ENCODE results near the gene ERICH6.
A peak's percentile ranks its signal among the peaks of the same experiment; 100 is the strongest.

Gene ERICH6

DNA sequence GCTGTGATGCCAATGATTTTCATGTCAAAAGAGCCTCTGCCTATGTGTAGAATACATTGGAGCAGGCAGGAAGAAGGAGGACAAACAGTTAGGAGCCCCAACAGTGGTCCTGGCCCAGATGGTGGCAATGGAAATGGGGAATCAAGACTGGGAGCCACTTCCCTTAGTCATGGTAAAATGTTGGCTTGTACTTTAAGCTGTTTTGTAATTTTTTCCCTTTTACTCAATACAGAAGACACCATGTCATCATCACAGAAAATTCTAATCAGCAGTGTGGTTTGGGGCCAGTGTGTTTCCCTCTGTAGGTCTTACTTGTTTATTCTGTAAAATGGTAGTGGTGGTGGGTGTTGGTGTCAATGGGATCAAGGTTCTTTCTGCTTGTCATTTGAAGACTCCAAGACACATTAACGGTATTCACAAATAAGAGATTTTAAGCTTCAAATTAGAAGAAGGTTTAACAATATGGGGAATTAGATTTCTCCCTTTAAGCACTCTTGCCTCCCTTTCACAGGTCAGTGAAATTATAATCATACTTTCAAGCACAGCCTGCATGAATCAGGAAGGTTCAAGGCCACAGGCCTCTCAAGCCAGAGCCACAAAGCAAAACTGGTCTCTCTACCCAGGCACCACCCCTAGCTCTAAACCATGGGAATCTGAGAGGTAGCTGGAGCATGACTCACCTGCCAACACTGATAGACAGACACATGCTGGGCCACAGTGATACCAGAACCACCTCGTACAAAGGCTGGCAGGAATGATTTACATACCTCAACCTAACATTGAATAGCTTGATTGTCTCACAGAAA is 34.4 kb upstream of the ERICH6 start:
- FAIRE-seq (no peak), DNase-seq (ENCODE audit: insufficient read length, low spot score) (no peak)

DNA sequence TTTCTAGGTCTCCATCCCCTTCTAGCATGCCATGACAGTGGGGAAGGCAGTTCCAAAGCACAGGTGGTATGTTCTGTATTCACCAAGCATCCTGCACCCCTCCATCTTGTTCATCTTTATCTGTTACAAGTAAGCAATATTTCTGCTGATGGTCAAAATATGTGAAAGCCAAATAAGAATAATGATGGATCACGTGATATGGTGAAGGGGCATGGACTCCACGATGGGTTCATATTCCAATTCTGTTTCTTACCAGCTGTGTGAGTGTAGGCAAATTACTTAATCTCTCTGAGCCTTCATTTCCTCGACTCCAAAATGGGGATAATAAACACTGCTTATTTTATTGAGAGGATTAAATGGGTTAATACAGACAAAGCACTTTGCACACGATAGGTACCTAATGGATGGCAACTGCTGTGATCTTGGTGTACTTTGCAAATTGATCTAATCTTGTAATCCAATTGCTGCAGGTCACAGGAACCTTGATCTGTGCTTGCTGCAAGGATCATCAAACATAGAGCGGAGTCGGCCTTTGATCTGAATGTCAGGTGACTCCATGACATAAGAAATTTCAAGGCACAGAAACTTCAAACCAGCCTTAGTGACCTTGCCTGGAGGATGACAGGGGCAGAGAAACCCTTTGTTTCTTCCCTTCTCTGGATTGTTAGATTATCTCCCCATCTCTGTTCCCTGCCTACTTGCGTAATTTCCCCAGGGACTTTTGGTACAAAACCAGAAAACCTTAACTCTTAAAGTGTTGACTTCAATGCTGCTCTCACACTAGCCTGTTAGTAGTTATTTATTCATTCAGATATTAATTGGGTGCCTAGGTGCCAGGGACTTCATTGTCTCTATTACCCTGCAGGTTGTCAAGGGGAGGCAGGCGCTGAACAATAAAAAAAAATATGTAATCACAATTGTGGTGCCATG is 33.4 kb upstream of the ERICH6 start:
- FAIRE-seq: no peak
- DNase-seq (ENCODE audit: insufficient read length, low spot score): no peak

DNA sequence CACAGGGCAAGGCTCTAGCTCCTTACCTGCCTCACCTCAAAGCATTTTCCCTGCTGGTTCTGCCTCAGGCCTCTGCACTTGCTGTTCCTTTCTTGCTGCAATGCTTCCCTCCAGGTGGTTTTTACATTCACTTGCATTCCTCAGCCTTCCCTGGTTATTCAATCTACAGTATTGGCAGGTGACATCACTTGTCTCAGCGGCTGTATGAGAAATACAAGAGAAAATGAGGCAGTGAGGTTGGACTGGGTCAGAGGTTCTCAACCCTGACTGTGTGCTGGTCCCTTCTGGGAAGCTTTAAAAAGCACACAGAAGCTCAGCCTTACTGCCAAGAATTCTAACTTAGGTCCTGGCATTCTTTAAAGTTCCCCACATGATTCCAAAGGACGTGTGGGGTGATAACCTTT is 32.6 kb upstream of the ERICH6 start:
- DNase-seq (ENCODE audit: insufficient read length, low spot score) (no peak), FAIRE-seq (no peak)

DNA sequence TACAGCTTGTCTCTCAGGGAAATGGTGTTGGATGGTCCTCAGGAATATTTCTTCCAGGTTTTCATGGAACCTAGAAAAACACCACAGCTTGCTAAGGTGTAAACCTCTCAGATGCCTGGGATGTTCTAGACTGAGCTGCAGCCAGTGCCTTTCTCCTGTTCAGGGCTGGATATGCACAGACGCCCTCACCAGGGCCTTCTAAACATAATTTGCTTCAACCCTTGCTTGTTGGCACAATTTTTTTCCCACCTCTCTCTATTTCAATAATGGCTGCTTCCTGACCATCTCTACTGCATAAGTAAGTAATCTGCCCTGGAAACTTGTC is 31.0 kb upstream of the ERICH6 start:
- FAIRE-seq (no peak), DNase-seq (ENCODE audit: insufficient read length, low spot score) (no peak)

DNA sequence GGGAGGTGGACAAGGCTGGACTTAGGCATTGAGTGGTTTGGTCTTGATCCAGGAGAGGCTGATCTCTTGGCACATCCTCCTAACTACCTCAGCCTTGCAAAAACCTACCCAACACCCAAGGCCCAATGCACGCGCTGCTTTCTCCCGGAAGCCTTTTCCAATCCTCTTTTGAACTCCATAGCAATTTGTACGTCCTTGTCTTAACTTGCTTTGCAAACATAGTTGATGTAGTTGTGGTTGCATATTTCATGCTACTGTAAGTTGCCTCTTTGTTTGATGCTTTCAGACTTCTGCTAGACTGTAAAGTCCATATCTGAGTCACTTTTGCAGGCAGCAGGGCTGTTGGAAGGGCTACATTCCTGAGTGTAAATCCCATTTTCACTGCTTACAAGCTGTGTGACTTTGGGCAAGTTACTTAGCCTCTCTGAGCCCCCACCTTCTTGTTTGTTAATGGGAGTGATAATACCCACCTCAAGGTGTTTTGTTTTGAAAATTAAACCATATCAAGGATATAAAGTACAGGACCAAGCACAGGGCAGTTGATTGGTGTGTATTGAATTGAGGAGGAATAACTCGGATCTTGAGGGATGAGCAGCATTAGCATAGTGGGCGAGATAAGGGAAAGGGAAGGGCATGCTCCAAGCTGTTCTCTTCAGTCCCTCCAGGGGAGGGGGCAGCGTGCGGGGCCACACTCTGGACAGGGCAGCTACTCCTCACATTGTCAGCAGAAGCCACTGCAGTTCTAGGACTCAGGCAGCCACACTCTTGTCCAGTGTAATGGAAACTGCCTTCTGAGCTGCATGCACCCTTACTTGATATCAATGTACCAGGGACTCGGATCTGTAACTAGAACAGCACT is 30.4 kb upstream of the ERICH6 start:
- no peak for FAIRE-seq

DNA sequence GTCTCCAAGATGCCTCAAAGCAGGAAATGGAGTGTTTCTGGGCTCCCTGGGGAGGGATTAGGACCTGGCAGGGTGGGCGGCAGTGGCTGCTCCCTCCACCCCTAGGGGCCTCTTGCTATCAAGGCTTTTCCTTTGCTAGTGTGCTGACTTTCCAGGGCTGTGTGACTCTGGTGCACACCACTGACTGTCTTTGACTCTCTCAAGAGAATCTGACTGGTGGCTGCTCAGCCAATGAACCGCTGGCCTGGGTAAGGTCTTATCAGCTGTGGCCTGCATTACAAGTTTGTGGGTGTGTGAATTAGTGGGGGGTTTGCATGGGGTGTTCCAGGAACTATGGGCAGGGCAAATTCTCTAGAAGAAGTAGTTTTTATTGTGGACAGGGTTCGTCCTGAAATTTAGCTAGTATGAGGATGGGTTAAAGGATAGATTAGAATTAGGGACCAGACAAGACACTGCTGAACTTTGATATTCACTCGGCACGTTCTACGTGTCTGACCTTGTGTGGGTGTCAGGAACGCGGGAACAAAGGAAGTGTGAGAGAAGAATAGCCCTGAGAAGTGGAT is 29.7 kb upstream of the ERICH6 start:
- DNase-seq (ENCODE audit: insufficient read length, low spot score) (no peak), FAIRE-seq (no peak)

More for the DNA sequence above, 30.4 kb upstream of the ERICH6 start:
- no peak for DNase-seq (ENCODE audit: insufficient read length, low spot score)

DNA sequence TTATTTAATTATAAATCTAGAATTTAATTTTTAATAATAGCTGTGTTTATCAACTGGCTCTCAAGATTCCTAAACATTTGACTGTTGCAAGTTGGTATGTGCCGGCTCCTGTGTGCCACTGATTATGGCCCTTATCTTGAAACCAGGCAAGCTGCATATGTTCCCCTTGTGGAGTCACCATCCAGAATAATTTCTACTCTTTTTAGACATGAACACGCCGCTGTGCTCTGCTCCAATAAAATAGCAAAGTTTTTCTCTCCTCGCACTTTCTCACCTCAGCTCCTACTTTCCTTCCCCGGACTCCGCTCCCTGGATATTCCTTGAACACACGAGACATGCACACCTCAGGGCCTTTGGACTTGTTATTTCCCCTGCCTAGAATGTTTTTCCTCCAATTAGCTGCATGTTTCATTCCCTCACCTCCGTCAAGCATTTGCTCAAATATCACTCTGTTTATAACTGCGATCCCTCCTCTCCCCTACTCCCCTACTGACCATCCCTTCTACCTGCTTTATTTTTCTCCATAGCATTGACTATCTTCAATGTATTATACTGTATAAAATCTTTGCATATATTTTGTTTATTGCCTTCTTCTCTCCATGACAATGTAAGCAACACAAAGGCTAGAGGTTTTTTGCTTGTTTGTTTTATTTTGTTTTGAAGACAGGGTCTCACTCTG is 26.1 kb upstream of the ERICH6 start:
- no peak for FAIRE-seq

DNA sequence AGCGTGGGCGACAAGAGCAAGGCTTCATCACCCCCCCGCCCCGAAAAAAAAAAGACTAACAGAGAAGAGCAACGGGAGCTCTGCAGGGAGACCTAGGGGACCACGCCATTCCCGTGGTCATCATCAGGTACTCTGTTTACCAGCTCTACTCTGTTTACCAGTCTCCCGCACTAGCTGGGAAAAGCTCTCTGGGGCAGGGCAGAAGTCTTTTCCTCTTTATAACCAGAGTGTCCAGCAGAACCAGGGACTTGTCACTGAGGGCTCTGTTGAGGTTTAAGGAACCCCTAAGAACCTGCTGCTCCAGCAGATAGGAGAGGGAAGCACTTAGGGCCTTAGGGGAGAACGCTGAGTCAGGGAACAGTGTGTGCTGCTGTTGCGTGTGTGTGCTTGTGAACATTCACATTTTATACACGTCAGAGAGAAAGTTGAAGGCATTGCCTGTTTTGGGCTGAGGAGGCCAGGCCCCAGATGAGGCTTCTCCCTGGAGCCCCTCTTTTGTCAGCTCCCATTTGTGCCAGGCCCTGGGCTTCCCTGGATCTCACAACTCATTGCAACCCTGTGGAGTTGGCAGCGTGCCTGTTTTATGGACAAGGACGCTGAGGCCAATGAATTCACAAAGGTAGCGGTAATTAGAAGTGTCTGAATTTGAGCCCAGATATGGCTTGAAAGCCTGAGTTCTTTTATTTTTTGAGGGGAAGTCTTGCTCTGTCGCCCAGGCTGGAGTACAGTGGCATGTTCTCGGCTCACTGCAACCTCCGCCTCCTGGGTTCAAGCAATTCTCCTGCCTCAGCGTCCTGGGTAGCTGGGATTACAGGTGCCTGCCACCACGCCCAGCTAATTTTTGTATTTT is 24.2 kb upstream of the ERICH6 start:
- DNase-seq (ENCODE audit: insufficient read length, low spot score) (no peak), FAIRE-seq (no peak)

More for the DNA sequence above, 26.1 kb upstream of the ERICH6 start:
- no peak for DNase-seq (ENCODE audit: insufficient read length, low spot score)

DNA sequence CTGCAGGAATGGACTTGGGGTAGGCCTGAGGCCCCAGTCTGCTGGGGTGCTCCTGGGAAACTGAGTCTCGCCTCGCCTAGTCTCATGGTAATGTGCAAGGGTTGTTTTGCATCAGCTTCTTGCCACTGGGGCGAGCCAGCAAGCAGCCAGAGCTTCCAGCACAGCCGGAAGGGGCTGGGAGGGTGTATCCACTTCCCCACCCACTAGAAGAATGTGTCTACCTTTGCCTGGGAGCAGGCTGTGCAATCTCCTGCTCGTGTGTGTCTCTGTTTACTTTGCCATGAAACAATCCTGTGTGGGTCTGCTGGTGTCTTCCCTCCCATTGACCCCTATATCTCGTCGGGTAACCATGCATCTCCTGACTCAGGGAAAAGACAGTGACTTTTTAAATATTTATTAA is 21.8 kb upstream of the ERICH6 start:
- FAIRE-seq (no peak), DNase-seq (ENCODE audit: insufficient read length, low spot score) (no peak)

DNA sequence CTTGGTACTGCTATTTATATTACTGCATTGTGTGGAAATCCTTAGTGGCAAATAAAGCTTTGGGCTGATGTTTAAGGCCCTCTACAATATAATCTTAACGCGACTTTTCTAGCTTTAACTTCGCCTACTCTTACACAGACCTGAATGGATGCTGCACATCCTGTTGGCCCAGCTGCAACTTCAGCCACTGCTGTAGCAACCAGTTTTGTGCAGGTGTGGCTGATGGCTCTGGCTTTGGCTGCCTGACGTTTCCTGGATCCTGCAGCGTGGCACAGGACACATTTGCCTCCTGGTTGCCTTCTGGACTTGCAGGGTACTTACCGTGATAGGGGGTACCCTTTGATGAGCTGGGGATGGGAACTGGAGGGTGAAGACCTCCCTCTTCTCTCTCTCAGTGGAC is 20.2 kb upstream of the ERICH6 start:
- DNase-seq (ENCODE audit: insufficient read length, low spot score): no peak
- FAIRE-seq: no peak

DNA sequence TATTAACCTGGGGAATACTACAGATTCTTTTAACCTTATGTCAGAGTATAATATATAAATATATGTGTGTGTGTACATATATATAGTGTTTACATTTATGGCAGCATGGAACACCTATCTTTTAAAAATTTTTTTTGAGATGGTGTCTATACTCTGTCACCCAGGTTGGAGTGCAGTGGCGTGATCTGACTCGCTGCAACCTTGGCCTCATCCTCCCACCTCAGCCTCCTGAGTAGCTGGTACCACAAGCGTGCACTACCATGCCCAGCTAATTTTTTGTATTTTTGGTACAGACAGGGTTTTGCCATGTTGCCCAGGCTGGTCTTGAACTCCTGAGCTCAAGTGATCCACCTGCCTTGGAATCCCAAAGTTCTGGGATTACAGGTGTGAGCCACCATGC is 18.5 kb upstream of the ERICH6 start:
- DNase-seq (ENCODE audit: insufficient read length, low spot score) (no peak), FAIRE-seq (no peak)

DNA sequence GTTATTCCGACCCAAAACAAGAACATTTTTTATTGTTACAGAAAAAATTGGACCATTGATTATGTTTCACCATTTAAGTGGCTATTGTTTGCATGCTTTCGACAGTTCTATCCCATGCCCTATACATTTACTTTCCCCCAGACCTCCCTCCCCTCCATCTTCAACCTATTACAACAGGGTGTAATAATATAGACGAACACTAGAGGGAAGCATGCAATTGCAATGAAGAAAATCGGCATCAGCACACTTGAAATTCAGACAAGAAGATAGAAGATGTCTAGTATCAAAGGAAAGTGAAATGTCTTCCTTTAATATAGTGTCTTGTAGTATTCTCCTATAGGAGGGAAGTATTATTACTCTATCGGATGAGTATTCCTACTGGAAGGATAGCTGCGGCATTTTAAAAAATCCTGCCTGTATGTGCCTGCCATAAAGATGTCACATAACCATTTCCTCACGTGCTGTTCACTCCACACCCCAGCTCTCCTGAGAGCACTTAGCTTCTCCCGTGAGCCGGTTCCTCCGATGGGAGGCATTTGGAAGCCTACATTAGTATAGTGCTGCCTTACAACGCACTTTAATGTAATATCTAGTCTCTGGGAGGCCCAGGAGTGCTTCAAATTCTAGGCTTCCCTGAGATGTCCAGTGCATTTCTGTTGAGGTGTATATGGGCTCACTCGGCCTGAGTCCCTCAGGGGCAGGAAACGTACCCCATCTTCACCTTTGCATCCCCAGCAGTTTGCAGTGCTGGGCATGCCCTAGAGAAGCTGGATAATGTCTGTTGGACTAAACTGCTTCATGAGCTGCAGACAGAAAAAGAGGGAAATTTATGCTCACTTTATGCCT is 17.8 kb upstream of the ERICH6 start:
- DNase-seq (ENCODE audit: insufficient read length, low spot score) (peak; percentile 67), FAIRE-seq (no peak)

DNA sequence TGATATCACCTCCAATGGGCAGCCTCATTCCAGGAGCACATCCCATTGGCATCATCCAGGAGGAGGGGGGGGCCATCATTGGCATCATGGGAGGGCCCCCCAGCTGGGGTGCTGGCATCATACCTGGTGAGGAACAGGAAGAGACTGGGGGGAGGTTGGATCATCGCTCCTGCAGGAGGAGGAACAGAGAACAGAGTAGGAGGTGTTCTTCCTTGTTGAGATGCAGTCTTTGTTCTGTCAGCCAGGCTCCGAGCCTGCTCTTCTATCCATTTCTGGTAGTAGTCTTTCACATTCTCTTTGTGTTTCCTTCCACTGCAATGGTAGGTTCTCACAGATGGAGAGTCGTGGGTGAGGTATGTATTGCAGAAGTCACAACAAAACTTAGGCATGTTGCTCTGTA is 16.7 kb upstream of the ERICH6 start:
- DNase-seq (ENCODE audit: insufficient read length, low spot score) (no peak), FAIRE-seq (no peak)

DNA sequence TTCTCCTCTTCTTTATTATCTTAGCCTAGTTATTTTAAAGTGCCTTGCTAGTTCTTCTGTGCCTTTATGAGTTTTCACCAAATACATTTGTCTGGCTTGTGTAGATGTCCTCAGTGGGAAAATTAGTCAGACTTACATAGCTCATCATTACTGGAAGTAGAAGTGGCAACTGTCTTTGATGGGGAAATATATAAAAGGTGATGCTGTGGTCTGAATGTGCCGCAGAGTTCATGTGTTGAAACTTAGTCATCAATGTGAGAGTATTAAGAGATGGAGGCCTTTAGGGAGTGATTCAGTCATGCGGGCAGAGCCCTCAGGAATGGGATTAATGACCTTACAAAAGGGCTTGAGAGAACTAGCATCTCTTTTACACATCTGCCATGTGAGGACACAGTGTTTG is 6.4 kb upstream of the ERICH6 start:
- FAIRE-seq: no peak
- no peak for DNase-seq (ENCODE audit: insufficient read length, low spot score)

DNA sequence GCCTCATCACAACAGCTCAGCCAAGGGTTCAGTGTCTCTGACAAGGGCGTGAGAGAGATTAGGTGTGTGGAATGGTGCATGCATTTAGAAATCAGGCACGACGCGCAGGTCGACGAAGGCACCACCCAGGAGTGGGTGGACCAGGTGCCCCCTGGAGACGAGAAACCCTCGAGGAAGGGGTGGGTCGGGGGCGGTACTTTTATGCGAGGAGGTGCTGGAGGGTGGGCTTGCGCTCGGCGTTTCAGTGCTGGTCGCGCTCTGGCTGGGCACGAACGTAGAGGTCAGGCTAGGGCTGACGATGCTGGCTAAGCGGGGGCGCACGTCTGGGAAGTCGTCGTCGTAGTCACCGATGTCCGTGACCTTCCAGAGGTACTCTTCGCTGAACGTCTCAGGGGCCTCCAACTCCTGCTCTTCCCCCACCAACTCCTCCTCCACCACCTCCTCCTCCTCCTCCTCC is 393 bp downstream of the ERICH6 start:
- DNase-seq (ENCODE audit: insufficient read length, low spot score) (no peak), FAIRE-seq (peak; percentile 46)

DNA sequence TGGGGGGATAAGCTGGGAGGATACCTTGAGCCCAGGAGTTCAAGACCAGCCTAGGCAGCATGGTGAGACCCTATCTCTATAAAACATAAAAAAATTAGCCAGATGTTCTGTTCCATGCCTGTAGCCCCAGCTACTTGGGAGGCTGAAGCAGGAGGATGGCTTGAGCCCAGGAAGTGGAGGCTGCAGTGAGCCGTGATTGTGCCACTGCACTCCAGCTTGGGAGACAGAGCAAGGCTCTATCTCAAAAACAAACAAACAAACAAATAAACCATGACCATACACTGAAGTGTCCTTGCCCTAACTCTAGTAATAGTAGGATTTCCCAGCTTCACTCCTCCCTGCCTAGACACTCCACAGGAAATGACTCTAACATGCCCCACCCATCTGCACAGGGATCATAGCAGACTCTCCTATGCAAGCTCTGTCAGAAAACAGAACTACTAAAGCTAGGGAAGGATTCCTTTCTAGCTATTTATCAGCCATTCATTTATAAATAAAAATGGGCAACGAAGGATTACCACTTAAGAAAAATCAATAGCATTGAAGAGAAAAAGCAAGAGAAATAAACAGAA is 4.6 kb downstream of the ERICH6 start:
- DNase-seq (ENCODE audit: insufficient read length, low spot score): peak; percentile 44

DNA sequence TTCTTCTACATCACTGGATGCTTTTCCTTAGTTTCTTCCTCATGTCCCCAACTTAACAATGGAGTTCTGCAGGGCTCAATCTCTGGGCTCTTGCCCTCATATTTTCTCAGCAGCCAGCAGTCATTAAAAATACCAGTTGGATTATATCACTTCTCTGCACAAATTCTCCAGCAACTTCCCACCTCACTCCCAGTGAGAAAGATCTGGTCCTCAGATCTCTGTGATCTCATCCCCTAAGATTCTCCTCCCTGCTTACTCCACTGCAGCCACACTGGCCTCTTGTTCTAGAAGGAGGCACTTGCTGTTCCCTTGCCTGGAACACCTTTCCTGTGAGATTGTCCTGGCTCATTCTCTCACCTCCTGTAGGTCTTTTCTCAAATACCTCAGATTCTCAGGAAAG is 6.1 kb downstream of the ERICH6 start:
- FAIRE-seq (no peak), DNase-seq (ENCODE audit: insufficient read length, low spot score) (peak; percentile 15)

More for the DNA sequence above, 4.6 kb downstream of the ERICH6 start:
- peak; percentile 42 for FAIRE-seq
